GM12878 (cell line): ENCODE measurements around the gene ANP32B. TPM values are rescaled to one million over a fixed set of nuclear protein-coding genes. Genes with fewer than 3 reads are reported as not detected.

Experiments used
- BCL11A ChIP-seq: IDR thresholded peaks from 2 replicates; pipeline ENCODE4 v1.6.1; 2011; ENCODE audit warnings: low read depth, low read length
- BHLHE40 ChIP-seq, 2 experiments: fragments of 450-650 bp in 1 of 2; IDR thresholded peaks; 2 replicates each; pipeline ENCODE4 v1.6.1; 2011 to 2017; ENCODE audit warnings: low read depth in 2 of 2, borderline replicate concordance in 1 of 2, improper control_type of control experiment in 1 of 2, low read length in 1 of 2, mild to moderate bottlenecking in 1 of 2
- EED ChIP-seq: sonication (generic); IDR thresholded peaks from 2 replicates; pipeline ENCODE4 v1.6.1; 2016; ENCODE audit warnings: antibody characterized with exemption, low read depth
- HDAC2 ChIP-seq: fragments of 200-600 bp; sonication (generic); IDR thresholded peaks from 2 replicates; pipeline ENCODE4 v1.6.1; 2017
- NR2C1 ChIP-seq: fragments of 450-650 bp; IDR thresholded peaks from 2 replicates; pipeline ENCODE4 v1.6.1; 2017; ENCODE audit warnings: antibody characterized with exemption, mild to moderate bottlenecking, moderate library complexity
- POU2F2 ChIP-seq: IDR thresholded peaks from 3 replicates; pipeline ENCODE4 v1.6.1; 2011; ENCODE audit warnings: low read depth, mild to moderate bottlenecking, low read length, borderline replicate concordance
- RUNX3 ChIP-seq: IDR thresholded peaks from 2 replicates; pipeline ENCODE4 v1.6.1; 2012; ENCODE audit warnings: low read length, inconsistent platforms
- SP1 ChIP-seq: IDR thresholded peaks from one replicate; pipeline ENCODE4 v1.6.1; 2011; ENCODE audit warnings: low read depth, low read length
- TBL1XR1 ChIP-seq: IDR thresholded peaks from 2 replicates; pipeline ENCODE4 v1.6.1; 2012; ENCODE audit warnings: low read depth, low read length, improper control_type of control experiment
- ZNF217 ChIP-seq: fragments of 450-650 bp; IDR thresholded peaks from 2 replicates; pipeline ENCODE4 v1.6.1; 2017; ENCODE audit warnings: antibody characterized with exemption, mild to moderate bottlenecking
- polyA plus RNA-seq, 11 experiments: library from polyadenylated mRNA; depleted of rRNA in 4 of 11; unstranded in 6 of 11; stranded (reverse) in 5 of 11; fragments of >200 nt; fragmentation: Nextera tagmentation in 4 of 11; fragmentation: Illumina TruSeq in 1 of 11; extraction: Ambion mirVana in 4 of 11; extraction: Trizol in 1 of 11; gene quantifications; 1 replicate in 1 of 11; 2 replicates in 10 of 11; pipeline versions ENCODE4 v1.2.1 to v1.2.3, GENCODE V29; 2011 to 2016; ENCODE audit warnings: inconsistent platforms in 2 of 11, missing spikeins in 2 of 11, low read depth in 1 of 11
- total RNA-seq, 4 experiments: library from RNA; depleted of rRNA in 3 of 4; stranded (reverse); fragments of >200 nt in 3 of 4; fragmentation: Illumina TruSeq in 1 of 4; extraction: Trizol in 1 of 4; gene quantifications; 2 replicates each; pipeline versions ENCODE4 v1.2.1 to v1.2.3, GENCODE V29; 2013 to 2021
- TF ChIP-seq, protein P1 (sequence below): fragments of 450-650 bp; IDR thresholded peaks from 2 replicates; pipeline ENCODE4 v1.6.1; 2017; ENCODE audit warnings: mild to moderate bottlenecking, moderate library complexity
- TF ChIP-seq, protein P2 (sequence below): fragments of 150-350 bp; IDR thresholded peaks from 2 replicates; pipeline ENCODE4 v1.6.1; 2014; ENCODE audit warnings: mild to moderate bottlenecking, low read depth, low read length
- TF ChIP-seq, protein P3 (sequence below): IDR thresholded peaks from 2 replicates; pipeline ENCODE4 v1.6.1; 2011; ENCODE audit warnings: mild to moderate bottlenecking, low read depth, low read length, moderate library complexity; ENCODE audit not compliant: insufficient replicate concordance

ANP32B gene
- total and polyA plus RNA-seq, 10 of the 15 experiments (the other 5 are each of a cell fraction or from before 2014, with no cell fraction given), result 24.5 to 419 (median 171) TPM

DNA sequence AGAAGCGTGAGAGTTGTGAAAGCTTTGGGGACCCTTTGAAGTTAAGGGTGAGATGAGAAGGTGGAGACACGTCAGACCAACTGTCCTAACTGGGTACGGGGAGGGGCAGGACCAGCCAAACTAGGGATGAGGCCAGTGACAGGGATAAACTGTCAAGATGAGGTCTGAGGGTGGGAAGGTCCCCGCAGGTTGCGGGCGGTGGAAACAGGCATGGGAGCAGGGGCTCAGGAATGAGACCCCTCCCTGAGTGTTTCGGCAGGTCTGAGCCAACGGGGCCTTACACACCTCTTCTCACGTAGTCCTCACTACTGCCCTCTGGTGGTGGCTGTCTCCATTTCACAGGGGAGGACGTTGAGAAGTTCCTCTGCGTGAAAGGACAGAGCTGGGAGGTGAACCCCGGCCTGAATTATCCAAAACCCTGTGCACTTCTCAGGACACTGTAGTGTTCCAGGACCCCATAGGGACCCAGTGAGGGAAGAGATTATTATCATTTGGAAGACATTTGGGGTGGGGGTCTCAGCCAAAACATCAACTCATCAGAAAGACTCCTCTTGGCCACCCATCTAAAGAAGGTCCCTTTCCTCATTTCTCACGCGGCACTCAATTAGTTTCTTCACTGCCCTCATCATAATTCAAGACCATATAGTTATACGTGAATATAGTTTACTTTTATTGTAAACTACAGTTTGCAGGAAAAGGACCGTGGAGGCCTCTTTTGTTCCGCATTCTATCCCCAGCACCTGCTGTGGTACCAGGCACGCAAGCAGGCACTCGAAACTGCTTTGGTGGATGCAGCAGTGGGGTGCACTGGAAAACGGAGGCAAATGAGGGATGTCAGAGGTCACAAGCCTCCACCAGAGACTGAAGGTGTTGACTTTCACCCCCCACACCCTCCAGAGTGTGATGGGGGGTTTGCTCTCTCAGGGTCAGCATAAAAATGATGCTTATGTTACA is 51.7 kb downstream of the ANP32B start (continued):
- TF ChIP-seq, protein P1, sequence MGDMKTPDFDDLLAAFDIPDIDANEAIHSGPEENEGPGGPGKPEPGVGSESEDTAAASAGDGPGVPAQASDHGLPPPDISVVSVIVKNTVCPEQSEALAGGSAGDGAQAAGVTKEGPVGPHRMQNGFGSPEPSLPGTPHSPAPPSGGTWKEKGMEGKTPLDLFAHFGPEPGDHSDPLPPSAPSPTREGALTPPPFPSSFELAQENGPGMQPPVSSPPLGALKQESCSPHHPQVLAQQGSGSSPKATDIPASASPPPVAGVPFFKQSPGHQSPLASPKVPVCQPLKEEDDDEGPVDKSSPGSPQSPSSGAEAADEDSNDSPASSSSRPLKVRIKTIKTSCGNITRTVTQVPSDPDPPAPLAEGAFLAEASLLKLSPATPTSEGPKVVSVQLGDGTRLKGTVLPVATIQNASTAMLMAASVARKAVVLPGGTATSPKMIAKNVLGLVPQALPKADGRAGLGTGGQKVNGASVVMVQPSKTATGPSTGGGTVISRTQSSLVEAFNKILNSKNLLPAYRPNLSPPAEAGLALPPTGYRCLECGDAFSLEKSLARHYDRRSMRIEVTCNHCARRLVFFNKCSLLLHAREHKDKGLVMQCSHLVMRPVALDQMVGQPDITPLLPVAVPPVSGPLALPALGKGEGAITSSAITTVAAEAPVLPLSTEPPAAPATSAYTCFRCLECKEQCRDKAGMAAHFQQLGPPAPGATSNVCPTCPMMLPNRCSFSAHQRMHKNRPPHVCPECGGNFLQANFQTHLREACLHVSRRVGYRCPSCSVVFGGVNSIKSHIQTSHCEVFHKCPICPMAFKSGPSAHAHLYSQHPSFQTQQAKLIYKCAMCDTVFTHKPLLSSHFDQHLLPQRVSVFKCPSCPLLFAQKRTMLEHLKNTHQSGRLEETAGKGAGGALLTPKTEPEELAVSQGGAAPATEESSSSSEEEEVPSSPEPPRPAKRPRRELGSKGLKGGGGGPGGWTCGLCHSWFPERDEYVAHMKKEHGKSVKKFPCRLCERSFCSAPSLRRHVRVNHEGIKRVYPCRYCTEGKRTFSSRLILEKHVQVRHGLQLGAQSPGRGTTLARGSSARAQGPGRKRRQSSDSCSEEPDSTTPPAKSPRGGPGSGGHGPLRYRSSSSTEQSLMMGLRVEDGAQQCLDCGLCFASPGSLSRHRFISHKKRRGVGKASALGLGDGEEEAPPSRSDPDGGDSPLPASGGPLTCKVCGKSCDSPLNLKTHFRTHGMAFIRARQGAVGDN, result no peak
- TF ChIP-seq NR2C1, result peak; percentile 34; the same call in 1 of the 2 replicates
- no peak for TF ChIP-seq BHLHE40 (IDR thresholded peaks at IDR 0.05; ENCODE audit: borderline replicate concordance in 1 of 2, low read depth in 2 of 2, low read length in 1 of 2)
- TF ChIP-seq, protein P2, sequence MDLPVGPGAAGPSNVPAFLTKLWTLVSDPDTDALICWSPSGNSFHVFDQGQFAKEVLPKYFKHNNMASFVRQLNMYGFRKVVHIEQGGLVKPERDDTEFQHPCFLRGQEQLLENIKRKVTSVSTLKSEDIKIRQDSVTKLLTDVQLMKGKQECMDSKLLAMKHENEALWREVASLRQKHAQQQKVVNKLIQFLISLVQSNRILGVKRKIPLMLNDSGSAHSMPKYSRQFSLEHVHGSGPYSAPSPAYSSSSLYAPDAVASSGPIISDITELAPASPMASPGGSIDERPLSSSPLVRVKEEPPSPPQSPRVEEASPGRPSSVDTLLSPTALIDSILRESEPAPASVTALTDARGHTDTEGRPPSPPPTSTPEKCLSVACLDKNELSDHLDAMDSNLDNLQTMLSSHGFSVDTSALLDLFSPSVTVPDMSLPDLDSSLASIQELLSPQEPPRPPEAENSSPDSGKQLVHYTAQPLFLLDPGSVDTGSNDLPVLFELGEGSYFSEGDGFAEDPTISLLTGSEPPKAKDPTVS, result no peak
- no peak for TF ChIP-seq SP1
- TF ChIP-seq HDAC2, result no peak
- no peak for TF ChIP-seq TBL1XR1
- 0 out of 2 replicates have a peak, but pooled peaks have one; percentile 16 for TF ChIP-seq EED
- no peak for TF ChIP-seq ZNF217
- no peak for TF ChIP-seq BCL11A
- no peak for TF ChIP-seq RUNX3
- TF ChIP-seq, protein P3, sequence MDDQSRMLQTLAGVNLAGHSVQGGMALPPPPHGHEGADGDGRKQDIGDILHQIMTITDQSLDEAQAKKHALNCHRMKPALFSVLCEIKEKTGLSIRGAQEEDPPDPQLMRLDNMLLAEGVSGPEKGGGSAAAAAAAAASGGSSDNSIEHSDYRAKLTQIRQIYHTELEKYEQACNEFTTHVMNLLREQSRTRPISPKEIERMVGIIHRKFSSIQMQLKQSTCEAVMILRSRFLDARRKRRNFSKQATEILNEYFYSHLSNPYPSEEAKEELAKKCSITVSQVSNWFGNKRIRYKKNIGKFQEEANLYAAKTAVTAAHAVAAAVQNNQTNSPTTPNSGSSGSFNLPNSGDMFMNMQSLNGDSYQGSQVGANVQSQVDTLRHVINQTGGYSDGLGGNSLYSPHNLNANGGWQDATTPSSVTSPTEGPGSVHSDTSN, result no peak
- TF ChIP-seq POU2F2, result no peak
- TF ChIP-seq, all 136 proteins: peak for 13
